ENCODE results near the gene PHF20. TPM values are rescaled to one million over a fixed set of nuclear protein-coding genes. Genes with fewer than 3 reads are reported as not detected.
"Not testable (repeated sequence)": the region's sequence is repeated elsewhere in the genome, so short reads cannot be mapped to it uniquely, and the experiment has no call there.

PHF20 gene
- total RNA-seq, 1 experiment from 2014 or later = 47.2 TPM

DNA sequence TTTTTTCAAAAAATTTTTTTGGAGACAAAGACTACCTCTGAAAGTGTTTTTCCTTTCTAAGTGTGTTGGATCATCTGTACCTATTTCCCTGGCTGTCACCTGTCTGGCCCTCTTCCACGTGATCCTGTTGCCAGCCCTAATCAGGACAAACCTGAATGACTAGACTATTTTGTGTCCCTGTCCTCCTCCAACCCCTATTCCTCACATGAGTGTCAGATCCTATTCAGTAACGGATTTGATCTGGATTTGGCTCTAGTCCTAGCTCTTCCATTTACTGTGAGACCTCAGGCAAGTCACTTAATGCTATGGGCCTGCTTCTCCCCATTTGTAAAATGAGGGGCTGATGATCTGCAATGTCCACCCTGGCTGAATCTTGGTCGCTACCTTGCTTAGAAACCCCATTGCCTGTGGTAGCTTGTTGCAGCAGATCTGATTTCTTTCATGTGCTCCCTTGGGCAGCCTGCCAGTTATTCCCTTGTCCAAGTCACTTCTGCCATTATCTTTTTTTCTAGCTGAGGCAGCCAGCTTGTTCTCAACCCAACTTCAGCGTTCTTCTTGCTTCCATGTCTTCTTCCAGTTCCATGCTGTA, 4.8 kb downstream of the PHF20 start:
- peak; percentile 52 for DNase-seq (ENCODE audit: low spot score)

DNA sequence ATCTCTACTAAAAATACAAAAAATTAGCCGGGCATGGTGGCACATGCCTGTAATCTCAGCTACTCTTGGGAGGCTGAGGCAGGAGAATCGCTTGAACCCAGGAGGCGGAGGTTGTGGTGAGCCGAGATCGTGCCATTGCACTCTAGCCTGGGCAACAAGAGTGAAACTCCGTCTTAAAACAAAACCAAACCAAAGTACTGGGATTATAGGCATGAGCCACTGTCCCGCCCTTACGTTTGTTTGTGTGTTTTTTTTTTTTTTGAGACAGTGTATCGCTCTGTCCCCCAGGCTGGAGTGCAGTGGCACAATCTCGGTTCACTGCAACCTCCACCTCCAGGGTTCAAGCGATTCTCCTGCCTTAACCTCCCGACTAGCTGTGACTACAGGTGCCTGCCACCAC, 12.0 kb downstream of the PHF20 start:
- DNase-seq (ENCODE audit: low spot score) = not testable (repeated sequence)

DNA sequence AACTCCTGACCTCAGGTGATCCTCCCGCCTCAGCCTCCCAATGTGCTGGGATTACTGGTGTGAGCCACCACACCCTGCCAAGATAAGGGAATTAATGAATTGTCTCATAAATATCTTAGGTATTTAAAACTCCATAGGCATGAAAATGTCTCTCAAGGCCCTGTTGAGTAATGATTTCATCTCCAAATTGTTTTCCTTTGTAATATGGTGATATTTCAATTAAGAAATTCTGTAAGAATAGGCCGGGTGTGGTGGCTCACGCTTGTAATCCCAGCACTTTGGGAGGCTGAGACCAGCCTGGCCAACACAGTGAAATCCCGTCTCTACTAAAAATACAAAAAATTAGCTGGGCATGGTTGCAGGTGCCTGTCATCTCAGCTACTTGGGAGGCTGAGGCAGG, 13.7 kb downstream of the PHF20 start:
- not testable (repeated sequence) for DNase-seq (ENCODE audit: low spot score)

DNA sequence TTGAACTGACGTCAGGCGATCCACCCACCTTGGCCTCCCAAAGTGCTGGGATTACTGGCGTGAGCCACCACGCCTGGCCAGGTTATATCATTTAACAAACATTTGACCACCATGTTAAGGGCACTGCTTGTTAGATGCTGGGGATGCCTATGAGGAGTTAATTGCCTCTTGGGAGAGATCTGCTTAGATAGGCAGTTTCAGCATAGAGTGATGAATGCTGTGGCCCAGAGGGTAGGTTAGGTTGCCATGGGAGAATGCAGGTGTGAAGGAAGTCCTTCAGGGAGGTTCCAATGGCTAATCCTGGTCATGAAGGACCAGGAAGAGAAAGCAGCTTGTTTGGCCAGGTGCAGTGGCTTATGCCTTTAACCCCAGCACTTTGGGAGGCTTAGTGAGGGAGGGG, 17.0 kb downstream of the PHF20 start:
- DNase-seq (ENCODE audit: low spot score) = no peak

DNA sequence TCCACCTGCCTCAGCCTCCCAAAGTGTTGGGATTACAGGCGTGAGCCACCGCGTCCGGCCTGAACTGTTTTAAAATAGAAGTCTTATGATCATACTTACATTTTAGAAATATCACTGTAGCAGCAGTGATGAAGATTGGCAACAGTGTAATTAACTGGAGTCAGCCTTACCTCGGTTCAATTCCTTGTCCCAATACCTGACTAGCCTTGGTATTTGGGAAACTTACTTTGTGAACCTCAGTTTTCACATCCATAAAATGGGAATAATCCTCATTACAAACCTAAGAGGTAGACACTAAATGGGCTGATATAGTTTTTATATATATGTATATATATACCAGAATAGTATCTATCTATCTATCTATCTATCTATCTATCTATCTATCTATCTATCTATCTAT, 19.3 kb downstream of the PHF20 start:
- DNase-seq (ENCODE audit: low spot score) = no peak

DNA sequence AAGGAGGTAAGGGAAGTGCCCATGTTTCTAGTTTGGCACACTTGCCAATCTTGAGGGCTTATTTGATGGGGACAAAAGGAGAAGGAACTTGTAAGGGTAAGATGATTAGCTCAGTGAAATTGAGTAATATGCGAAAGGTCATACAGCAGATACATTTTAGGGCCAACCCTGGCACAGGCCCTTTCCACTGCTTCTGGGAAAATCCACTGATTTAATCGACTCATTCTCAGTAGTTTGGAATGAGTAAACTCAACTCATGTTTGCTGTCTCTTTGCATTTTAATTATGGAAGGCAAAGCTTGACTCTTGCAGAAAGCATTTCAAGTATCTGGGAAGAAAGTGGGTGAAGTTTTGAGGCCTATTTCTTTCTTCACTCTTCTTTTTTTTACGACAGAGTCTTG, 20.0 kb downstream of the PHF20 start:
- DNase-seq (ENCODE audit: low spot score) = no peak

DNA sequence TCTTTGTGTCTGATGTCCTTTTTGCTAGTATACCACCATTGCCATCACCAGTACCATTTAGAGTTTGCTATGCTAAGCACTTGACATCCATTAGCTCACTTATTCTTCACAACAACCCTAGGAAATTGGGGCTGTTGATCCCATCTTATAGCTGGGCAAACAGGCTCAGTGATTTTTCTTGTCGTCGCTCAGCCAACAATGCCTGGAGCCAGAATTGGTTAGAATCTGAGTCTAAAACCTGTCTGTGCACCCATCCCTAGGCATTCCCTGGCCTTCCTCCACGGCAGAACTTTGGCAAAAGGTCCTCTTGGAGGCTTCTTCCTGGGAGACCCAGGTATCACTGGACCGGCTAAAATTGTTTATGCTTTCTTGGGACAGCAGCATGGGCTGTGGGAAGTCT, 20.9 kb downstream of the PHF20 start:
- no peak for DNase-seq (ENCODE audit: low spot score)

DNA sequence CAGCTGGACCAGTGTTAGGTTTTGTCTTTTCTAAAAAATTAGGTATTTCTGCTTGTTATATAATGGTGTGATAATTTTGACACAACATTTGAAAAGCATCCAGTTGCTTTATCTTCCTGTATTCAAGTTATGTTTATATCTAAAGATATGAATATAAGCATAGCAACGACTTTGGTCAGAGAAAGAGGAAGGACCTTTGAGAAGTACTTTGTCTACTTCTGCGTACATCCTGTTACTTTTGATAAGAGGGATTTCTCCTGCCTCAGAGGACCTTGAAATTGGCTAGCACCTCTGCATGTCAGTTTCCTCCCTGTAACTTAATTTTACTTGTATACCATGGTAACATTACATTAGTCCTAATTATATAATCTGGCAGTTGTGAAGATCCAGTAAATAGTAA, 24.8 kb downstream of the PHF20 start:
- no peak for DNase-seq (ENCODE audit: low spot score)

DNA sequence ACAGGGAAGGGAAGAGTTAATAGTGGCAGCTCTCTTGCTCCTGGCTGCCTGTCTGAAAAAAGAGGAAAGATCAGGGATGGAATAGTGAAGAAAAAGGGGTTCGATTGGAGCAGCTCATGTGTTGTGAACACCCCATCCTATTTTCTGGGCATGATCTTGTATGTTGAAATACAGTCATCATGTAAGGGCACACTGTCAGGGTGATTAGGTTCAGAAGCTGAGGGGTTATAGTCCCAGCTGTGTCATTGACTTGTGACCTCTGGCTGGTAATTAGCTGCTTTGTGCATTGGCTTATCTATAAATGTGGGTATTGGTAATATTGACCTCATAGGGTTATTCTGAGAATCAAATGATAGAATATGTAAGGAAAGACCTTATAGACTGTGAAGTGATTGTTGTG, 30.1 kb downstream of the PHF20 start:
- DNase-seq (ENCODE audit: low spot score) = no peak

DNA sequence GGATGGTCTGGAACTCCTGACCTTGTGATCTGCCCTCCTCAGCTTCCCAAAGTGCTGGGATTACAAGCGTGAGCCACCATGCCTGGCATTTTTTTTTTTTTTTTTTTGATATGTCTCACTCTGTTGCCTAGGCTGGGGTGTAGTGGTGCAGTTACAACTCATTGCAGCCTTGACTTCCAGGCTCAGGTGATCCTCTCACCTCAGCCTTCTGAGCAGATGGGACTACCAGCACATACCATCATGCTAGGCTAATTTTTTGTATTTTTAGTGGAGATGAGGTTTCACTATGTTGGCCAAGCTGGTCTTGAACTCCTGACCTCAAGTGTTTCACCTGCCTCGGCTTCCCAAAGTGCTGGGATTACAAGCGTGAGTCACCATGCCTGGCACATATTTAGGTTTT, 34.3 kb downstream of the PHF20 start:
- DNase-seq (ENCODE audit: low spot score) = no peak

DNA sequence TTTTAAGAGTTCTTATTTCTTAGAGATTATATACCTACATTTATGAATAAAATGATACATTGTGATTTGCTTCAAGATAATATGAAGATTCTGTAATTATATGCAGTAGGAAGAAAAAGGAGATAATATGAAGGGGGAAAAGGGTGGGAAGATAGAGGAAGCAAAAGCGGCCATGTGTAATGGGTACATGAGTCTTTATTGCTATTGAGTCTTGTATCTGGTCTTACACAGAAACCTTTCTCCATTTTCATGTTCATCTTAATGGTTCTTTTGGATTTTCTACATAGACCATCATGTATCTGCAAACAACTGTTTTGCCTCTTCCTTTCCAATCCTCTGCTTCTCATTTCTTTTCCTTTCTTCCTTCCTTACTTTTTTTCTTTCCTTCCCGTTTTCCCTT, 36.1 kb downstream of the PHF20 start:
- DNase-seq (ENCODE audit: low spot score) = no peak

DNA sequence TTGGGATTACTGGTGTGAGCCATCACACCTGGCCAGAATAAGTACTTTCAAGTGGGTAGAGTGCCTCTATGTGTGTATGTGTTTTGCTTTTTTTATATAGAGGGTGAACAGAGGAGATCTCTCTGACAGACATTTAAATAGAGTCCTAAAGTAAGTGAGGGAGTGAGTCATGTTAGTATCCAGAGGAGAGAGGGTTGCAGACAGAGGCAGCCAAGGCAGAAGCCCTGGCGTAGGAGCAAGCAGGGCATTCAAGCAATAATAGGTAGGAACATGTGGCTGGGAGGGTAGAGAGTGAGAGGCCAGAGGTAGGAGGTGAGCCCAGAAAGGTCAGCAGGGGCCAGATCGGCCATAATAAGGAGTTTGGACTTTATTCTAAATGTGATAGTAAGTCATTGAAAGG, 48.9 kb downstream of the PHF20 start:
- DNase-seq (ENCODE audit: low spot score) = no peak

DNA sequence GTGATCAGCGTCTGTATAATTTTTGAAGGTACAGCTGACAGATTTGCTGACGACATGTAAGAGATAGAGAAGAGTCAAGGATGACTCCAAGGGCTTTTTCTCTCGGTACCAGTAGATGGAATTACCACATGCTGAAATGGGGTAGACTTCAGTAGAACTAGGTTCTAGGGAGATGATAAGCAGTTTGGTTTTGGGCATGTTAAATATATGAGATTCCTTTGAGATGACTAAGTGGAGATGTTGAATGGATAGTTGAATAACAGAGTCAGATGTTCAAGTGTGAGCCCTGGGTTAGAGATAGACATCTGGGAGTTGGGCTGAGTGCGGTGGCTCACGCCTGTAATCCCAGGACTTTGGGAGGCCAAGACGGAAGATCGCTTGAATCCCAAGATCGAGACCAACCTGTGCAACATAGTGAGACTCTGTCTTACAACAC, 50.0 kb downstream of the PHF20 start:
- DNase-seq (ENCODE audit: low spot score) = no peak

DNA sequence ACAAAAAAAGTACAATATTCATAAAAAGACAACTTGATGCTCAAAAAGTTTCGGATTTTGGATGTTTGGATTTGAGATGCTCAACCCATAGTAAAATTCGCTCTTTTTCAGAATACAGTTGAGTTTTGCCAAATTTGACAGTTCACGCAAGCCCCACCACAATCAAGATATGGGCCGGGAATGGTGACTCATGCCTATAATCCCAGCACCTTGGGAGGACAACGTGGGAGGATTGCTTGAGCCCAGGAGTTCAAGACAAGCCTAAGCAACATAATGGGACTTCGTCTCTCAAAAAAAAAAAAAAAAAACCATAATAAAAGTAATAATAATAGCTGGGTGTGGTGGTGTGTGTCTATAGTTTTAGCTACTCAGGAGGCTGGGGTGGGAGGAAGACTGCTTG, 51.3 kb downstream of the PHF20 start:
- DNase-seq (ENCODE audit: low spot score) = no peak

DNA sequence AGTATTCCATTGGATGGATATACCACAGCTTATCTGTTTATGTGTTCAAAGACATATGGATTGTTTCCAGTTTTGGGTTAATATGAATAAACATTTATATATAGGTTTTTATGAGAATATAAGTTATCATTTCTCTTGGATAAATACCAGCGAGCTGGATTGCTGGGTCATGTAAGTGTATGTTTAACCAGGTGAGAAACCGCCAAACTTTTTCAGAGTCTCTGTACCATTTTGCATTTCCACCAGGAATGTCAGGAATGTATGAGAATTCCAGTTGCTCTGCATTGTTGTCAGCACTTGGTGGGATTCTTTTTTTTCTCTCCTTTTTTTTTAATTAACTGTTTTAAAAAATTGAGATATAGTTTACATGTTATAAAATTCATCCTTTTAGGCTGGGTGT, 52.1 kb downstream of the PHF20 start:
- DNase-seq (ENCODE audit: low spot score) = no peak

DNA sequence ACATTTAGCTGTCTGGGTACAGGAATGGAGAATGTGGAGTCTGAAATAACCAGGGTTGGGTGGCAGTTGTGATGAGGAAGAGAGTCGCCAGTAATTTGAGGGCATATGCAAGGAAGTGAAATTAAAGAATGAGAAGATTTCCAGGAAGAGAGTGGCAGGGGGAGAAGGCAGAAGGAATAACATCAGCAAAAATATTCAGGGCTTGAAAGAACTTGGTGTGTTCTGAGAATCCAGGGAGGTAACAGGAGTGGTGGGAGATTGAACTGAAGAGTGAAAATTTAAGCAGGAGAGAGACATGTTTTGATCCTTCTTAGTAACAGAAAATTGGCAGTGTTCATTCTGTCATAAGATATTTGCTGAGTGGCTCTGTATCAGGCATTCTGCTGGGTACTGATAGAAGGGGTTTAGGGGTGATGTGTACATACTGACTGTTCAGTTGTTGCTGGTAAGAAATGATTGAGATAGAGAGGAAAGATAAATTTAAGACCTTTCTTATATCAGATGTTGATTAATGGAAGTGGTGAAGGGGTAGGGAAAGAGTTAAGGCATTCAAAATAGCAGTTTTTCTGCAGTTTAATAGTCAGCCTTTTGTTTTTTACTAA, 54.7 kb downstream of the PHF20 start:
- DNase-seq (ENCODE audit: low spot score) = no peak

DNA sequence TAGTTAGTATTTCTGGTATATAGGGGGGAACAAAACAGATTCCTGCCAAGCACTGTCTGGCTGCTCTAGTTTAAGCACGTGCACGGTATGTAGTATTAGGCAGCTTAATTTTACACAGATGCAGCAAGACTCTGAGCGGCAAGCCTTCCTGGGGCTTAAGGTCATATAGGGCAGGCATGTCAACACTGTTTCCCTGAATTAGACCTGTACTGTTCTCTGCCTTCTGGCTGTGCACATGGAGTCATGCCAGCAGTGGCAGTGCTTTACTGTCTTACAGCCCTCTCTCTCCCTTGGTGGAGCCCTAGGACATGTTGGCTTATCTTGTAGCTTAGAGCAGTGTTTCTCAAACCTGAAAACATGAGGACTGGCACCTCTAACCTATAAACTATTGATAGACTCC, 56.6 kb downstream of the PHF20 start:
- no peak for DNase-seq (ENCODE audit: low spot score)

DNA sequence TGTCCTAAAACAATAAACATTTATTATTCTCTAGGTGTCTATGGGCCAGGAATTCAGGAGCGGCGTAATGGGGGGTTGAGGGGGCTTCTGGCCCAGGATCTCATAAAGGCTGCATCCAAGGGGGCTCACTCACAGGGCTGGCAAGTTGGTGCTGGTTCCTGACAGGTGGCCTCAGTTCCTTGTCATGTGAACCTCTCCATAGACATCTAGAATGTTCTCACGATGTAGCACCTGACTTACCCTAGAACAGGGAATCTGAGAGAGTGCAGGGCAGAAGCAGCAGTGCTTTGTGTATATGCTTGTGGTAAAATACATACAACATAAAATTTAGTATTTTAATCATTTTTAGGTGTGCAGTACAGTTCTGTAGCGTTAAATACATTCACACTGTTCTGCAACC, 57.1 kb downstream of the PHF20 start:
- no peak for DNase-seq (ENCODE audit: low spot score)

DNA sequence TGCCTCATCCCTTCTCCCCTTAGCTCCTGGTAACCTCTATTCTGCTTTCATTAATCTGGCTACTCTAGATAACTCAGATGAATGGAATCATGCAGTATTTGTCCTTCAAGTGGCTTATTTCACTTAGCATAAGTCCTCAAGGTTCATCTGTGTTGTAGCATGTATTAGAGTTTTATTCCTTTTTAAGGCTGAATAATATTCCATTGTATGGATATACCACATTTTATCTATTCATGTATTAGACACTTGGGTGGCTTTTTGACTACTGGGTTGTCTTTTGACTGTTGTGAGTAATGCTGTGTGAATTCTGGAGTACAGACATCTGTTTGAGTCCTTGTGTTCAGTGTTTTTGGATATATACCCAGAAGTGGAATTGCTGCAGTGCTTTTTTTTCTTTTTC, 58.4 kb downstream of the PHF20 start:
- no peak for DNase-seq (ENCODE audit: low spot score)

DNA sequence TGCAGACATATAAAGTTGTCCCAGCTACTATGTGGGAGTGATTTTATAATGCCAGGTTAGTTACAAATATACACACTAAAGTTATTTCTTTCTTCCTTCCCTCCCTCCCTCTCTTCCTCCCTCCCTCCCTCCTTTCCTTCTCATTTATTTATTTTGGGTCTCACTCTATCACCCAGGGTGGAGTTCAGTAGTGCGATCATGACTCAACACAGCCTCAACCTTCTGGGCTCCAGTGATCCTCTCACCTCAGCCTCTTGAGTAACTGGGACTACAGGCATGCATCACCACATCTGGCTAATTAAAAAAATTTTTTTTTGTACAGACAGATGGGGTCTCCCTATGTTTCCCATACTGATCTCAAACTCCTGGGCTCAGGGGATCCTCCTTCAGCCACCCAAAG, 59.2 kb downstream of the PHF20 start:
- no peak for DNase-seq (ENCODE audit: low spot score)

DNA sequence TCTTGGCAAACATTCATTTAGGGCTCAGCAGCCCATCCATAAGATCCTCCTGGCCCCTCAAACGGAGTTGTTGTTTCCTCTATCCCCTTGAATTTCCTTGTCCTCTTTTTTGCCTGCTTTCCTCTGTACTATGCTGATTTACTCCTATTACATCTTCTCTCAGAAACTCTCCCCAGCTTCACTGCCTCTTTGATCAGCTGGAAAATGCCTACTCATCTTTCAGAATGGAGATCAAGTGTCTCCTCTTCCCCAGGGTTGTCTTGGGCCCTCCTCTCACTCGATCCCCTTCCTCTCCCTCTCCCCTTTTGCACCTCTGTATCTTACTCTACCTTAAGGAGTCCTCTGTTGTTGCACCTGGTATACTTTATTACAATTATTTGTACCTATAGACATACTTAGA, 60.2 kb downstream of the PHF20 start:
- no peak for DNase-seq (ENCODE audit: low spot score)

DNA sequence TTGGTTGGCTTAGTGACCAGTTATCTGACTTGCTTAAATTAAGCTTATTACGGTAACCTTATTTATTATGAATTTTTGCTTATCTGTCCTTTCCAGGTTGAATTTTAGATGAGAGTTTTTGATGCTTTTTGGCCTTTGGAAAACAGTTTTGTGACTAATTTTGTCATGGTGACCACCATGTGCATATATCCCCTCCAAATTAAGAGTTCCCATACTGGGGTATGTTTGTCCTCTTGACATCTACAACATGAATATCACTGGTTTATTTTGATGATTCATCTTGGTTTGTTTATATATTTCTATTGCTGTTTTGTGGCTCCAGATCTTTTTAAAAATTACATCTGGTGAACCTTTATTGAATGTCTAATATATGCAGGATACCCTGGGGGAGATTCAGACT, 61.4 kb downstream of the PHF20 start:
- DNase-seq (ENCODE audit: low spot score) = no peak

DNA sequence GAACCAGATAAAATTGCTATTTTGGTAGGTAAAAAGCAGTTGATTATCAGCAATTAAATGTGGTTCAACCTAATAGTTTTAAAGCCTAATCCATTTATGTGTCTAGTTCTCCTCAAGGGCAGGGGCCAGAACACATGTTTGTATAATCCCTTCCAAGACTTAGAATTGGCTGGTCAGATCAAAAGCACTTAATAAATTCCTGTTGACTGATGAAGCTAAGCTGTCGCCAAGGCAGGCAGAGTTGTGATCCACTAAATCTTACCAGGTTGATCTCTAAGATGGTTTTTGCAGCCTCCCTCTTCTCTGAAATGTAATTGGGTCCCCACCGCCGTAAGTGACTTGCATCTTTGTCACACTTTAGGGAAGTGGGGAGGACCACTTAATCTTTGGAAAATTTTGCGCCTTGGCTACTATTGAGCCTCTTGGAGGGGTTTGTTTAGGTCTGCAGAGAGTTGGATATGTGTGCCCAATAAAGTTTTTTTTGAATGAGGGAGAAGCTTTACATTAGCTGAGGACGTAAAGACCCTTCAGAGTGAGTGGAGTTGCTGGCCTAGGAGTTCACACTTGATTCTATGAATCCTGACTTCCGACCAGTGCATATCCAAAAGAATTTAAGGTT, 65.9 kb downstream of the PHF20 start:
- no peak for DNase-seq (ENCODE audit: low spot score)

DNA sequence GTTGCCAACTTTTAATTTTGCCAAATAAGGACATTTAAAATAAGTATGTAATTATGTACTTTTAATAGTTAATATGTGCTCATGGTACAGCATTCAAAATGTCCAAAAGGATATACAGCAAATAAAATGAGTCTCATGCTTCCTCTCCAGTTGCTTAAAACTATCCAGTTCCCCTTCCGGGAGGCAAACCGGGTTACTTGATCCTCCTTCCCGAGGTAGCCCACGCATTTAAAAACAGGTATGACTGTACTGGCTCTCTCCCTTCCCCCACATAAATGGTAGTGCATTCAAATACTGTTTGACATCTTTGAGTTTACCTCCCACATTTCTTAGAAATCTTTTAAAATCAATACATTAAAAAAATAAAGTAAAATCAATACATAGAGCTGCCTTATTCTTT, 66.4 kb downstream of the PHF20 start:
- DNase-seq (ENCODE audit: low spot score) = no peak
